ENCODE data around the gene RTRAF.

The RTRAF gene

DNA sequence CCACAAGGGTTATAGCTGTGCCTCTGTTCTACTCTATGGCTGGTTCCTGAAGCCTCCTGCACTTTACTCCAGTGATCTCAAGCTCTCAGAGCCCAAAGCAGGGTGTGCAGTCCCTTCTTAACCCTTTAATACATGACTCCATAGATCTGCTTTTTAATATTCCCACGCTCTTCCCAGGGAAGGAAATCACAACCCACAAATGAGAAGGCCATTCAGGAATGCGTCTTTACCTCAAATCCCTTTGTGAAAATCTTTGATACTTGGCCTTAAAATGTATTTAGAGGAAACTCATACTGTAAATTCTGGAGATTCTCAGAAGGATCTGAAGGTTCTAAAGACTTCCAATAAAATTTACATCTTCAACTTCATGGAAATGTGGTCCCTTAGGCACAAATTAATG, 62.5 kb downstream of the RTRAF start:
- DNase-seq (ENCODE audit: low read depth): no peak

DNA sequence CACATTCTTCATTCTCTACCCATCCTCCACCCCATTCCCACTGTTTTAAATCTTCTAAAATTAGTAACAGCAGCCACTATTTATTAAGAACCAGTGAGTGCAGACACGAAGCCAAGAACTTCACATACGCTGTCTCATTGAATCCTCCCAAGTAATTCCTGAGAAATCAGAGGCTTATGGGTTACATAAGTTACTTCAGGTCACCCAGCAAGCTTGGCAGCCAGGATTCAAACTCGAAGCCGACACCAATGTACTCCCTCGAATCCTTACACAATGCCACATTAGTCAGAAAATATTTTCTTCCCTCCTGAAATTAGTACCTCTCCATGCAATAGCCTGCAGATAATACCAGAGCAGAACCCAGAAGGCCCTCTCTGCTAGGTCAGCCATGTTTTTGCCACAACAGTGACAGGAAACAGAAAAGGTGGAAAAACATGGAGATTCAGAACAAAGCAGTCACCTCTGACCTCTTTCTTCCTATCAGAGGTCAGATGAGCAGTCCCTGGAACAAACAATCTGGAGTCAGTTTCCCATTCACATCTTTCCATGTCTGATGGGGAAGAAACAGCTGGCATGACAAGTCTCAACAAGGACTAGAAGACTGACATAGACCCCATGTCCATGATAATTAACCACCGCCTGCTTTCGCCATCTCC, 63.1 kb downstream of the RTRAF start:
- DNase-seq (ENCODE audit: low read depth): no peak

GRCh38 chr14:52053044-52053443, 63.7 kb downstream of the RTRAF start:
- DNase-seq (ENCODE audit: low read depth): no peak

DNA sequence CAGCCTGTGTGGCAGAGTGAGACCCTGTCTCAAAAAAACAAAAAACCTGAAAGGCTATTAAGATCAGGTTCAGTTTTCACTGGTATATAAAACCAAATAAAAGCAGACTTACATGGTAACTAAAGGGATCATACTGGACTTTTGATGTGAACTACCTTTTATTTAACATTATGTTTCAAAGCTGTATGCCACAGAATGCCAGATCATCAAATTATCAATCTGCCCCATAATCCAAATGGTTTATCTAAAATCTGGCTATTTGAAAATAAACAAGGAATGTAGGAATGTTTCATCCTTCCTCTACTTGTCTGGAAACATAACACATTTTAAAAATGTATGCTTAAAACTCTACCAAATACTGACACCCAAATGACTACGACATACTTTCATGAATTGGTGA, 65.3 kb downstream of the RTRAF start:
- no peak for DNase-seq (ENCODE audit: low read depth)

DNA sequence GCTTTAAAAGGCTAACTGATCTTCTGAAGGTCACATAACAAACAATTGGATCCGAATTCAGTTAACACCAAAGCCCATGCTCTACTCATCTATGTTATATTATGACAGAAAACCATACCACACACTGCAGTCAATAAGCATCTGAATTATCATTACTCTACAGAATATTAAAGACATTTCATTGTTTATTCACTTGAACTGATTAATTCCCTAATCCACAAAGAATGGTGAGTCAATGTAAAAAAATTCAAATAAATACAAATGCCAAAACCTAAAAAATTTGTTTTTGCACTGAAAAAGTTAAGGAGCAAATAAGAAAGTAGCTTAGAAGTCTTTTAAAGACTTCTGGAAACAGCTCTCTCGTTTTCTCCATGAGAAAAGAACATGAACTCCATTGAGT, 65.8 kb downstream of the RTRAF start:
- DNase-seq (ENCODE audit: low read depth): no peak

- no peak for DNase-seq (ENCODE audit: low read depth)
Observed at GRCh38 chr14:52058341-52058740, 69.0 kb downstream of the RTRAF start.

DNA sequence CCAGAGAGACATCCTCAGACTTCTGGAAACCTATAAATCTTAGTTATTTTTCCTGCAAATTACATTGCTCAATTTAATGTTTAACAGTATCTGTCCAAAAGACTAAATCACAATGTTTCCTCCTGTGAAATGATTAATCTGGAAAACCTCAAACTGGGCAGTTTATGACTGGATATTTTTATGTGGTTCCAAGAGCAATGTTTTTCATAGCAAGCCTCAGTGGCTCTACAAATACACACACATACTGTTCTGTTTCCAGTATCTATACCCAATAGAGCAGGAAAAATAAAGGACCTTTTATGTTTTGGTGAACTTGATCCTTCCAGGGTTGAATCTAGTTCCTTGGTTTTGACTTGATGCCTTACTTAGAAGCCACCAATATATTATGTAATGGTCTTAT, 70.3 kb downstream of the RTRAF start:
- no peak for DNase-seq (ENCODE audit: low read depth)

GRCh38 chr14:52060080-52060479, 70.7 kb downstream of the RTRAF start:
- no peak for DNase-seq (ENCODE audit: low read depth)
